H1 (cell line): ENCODE measurements around the gene SLC19A1. TPM values are rescaled to one million over a fixed set of nuclear protein-coding genes. Genes with fewer than 3 reads are reported as not detected.

Experiments
- CTCF ChIA-PET: fragments of 300-600 bp; sonication (Branson Sonifier 250); formaldehyde crosslinking; loops from one replicate; lab custom pipeline; 2021; ENCODE audit not compliant: partially characterized antibody; lab: Charles Lee
- POLR2A ChIA-PET: fragments of 300-600 bp; sonication (Branson Sonifier 250); formaldehyde crosslinking; loops from one replicate; lab custom pipeline; 2021; ENCODE audit warnings: inconsistent platforms; ENCODE audit not compliant: partially characterized antibody; lab: Charles Lee
- DNase-seq, 2 experiments: peaks; one replicate each; pipeline versions ENCODE4 v3.0.0 to v3.0.0-alpha.2; 2010 to 2022; ENCODE audit warnings: low spot score in 2 of 2, low read depth in 1 of 2, mixed read lengths in 1 of 2
- FAIRE-seq: peaks from 2 replicates; lab custom pipeline; 2011; peaks lifted over from hg19 to GRCh38; lab: Jason Lieb, UNC
- H2AFZ ChIP-seq: 2 replicates; pipeline ENCODE4 v1.8.1; 2012; ENCODE audit warnings: low read length, inconsistent platforms
- H2AK5ac ChIP-seq: 2 replicates; pipeline ENCODE4 v1.6.1; 2013; ENCODE audit warnings: low read depth, low read length
- H2BK120ac ChIP-seq: replicated peaks from 2 replicates; pipeline ENCODE3; 2013; ENCODE audit warnings: low read depth, low read length, inconsistent platforms
- H2BK12ac ChIP-seq: 2 replicates; pipeline ENCODE4 v1.6.1; 2013; ENCODE audit warnings: low read depth, low read length
- H2BK15ac ChIP-seq: 2 replicates; pipeline ENCODE4 v1.6.1; 2013; ENCODE audit warnings: low read length
- H2BK20ac ChIP-seq: 2 replicates; pipeline ENCODE4 v1.6.1; 2013; ENCODE audit warnings: low read length
- H2BK5ac ChIP-seq: 2 replicates; pipeline ENCODE4 v1.6.1; 2013; ENCODE audit warnings: low read depth, low read length
- H3K14ac ChIP-seq: 2 replicates; pipeline ENCODE4 v1.6.1; 2013; ENCODE audit warnings: inconsistent platforms; ENCODE audit not compliant: insufficient read length
- H3K18ac ChIP-seq: 2 replicates; pipeline ENCODE4 v1.6.1; 2013; ENCODE audit warnings: low read length; ENCODE audit errors: extremely low read depth
- H3K23ac ChIP-seq: 2 replicates; pipeline ENCODE4 v1.6.1; 2013; ENCODE audit warnings: inconsistent platforms; ENCODE audit not compliant: insufficient read length
- H3K23me2 ChIP-seq: 2 replicates; pipeline ENCODE4 v1.6.1; 2013; ENCODE audit warnings: low read depth, low read length
- H3K27ac ChIP-seq: 2 replicates; pipeline ENCODE4 v1.6.1; 2011; ENCODE audit warnings: low read depth, low read length, inconsistent platforms
- H3K27me3 ChIP-seq, 4 experiments: replicated peaks in 1 of 4; 1 replicate in 1 of 4; 2 replicates in 3 of 4; pipeline versions ENCODE4 v1.6.1 to v1.8.1; 2011 to 2013; ENCODE audit warnings: low read length in 3 of 4, mild to moderate bottlenecking in 3 of 4, inconsistent platforms in 2 of 4, mixed read lengths in 2 of 4, moderate library complexity in 1 of 4; ENCODE audit not compliant: control insufficient read depth in 3 of 4, insufficient read depth in 3 of 4; ENCODE audit errors: extremely low read depth in 1 of 4
- H3K36me3 ChIP-seq, 4 experiments: 2 replicates each; pipeline versions ENCODE4 v1.6.1 to v1.8.1; 2011 to 2013; ENCODE audit warnings: mild to moderate bottlenecking in 4 of 4, low read length in 3 of 4, moderate library complexity in 2 of 4, control low read depth in 1 of 4, inconsistent platforms in 1 of 4; ENCODE audit not compliant: insufficient read depth in 4 of 4, control insufficient read depth in 2 of 4
- H3K4ac ChIP-seq: replicated peaks from 2 replicates; pipeline ENCODE3; 2013; ENCODE audit warnings: low read length, low read depth, mixed read lengths, inconsistent platforms; ENCODE audit not compliant: insufficient read length
- H3K4me1 ChIP-seq, 4 experiments: replicated peaks in 1 of 4; 1 replicate in 1 of 4; 2 replicates in 3 of 4; pipeline versions ENCODE4 v1.6.1 to v1.8.1; 2011 to 2013; ENCODE audit warnings: low read length in 3 of 4, inconsistent platforms in 2 of 4, mixed read lengths in 1 of 4; ENCODE audit not compliant: insufficient read depth in 4 of 4, control insufficient read depth in 3 of 4
- H3K4me2 ChIP-seq, 2 experiments: 2 replicates each; pipeline versions ENCODE4 v1.6.1 to v1.8.1; 2011 to 2013; ENCODE audit warnings: low read depth in 2 of 2, low read length in 2 of 2, control low read depth in 1 of 2, inconsistent platforms in 1 of 2, mild to moderate bottlenecking in 1 of 2; ENCODE audit not compliant: insufficient read depth in 1 of 2
- H3K4me3 ChIP-seq, 4 experiments: fragments of 200-600, 300-600 bp in 1 of 4; sonication (generic), shearing (Covaris generic), sonication (Bioruptor Twin) in 1 of 4; 2 replicates each; pipeline versions ENCODE4 v1.5.1 to v1.8.1; 2011 to 2016; ENCODE audit warnings: low read length in 4 of 4, low read depth in 3 of 4, control low read depth in 2 of 4, inconsistent platforms in 2 of 4, mild to moderate bottlenecking in 2 of 4, mixed read lengths in 1 of 4, moderate library complexity in 1 of 4; ENCODE audit not compliant: insufficient read depth in 2 of 4; ENCODE audit errors: extremely low read depth in 1 of 4
- H3K56ac ChIP-seq: replicated peaks from 2 replicates; pipeline ENCODE3; 2013; ENCODE audit warnings: low read depth, mild to moderate bottlenecking, mixed read lengths, low read length, inconsistent platforms; ENCODE audit not compliant: insufficient read length
- H3K79me1 ChIP-seq: 2 replicates; pipeline ENCODE4 v1.6.1; 2013; ENCODE audit warnings: low read depth, low read length, control low read depth
- H3K79me2 ChIP-seq, 2 experiments: 2 replicates each; pipeline versions ENCODE4 v1.6.1 to v1.8.1; 2012 to 2013; ENCODE audit warnings: low read length in 2 of 2, mild to moderate bottlenecking in 2 of 2, inconsistent platforms in 1 of 2; ENCODE audit not compliant: insufficient read depth in 2 of 2, control insufficient read depth in 1 of 2
- H3K9ac ChIP-seq, 4 experiments: replicated peaks in 1 of 4; 1 replicate in 1 of 4; 2 replicates in 3 of 4; pipeline versions ENCODE4 v1.6.1 to v1.8.1; 2011 to 2013; ENCODE audit warnings: low read depth in 3 of 4, low read length in 3 of 4, control low read depth in 2 of 4, mild to moderate bottlenecking in 2 of 4, moderate library complexity in 2 of 4, inconsistent platforms in 1 of 4; ENCODE audit errors: extremely low read depth in 1 of 4
- H3K9me3 ChIP-seq, 2 experiments: 2 replicates each; pipeline versions ENCODE4 v1.6.1 to v1.8.1; 2012 to 2013; ENCODE audit warnings: mild to moderate bottlenecking in 2 of 2, moderate library complexity in 2 of 2, control low read depth in 1 of 2, inconsistent platforms in 1 of 2, low read depth in 1 of 2, low read length in 1 of 2, mixed read lengths in 1 of 2; ENCODE audit not compliant: insufficient read depth in 2 of 2
- H4K20me1 ChIP-seq, 2 experiments: replicated peaks in 1 of 2; 2 replicates each; pipeline versions ENCODE3 to v1.8.1; 2011 to 2013; ENCODE audit warnings: inconsistent platforms in 2 of 2, low read length in 2 of 2, mild to moderate bottlenecking in 1 of 2; ENCODE audit not compliant: insufficient read depth in 2 of 2, control insufficient read depth in 1 of 2
- H4K5ac ChIP-seq: 2 replicates; pipeline ENCODE4 v1.6.1; 2013; ENCODE audit warnings: low read length, low read depth, mixed read lengths, inconsistent platforms; ENCODE audit not compliant: insufficient read length
- H4K8ac ChIP-seq: 2 replicates; pipeline ENCODE4 v1.8.0; 2013; ENCODE audit warnings: mild to moderate bottlenecking, moderate library complexity, low read length, inconsistent platforms; ENCODE audit not compliant: insufficient read depth; ENCODE audit errors: extremely low read depth
- H4K91ac ChIP-seq: replicated peaks from 2 replicates; pipeline ENCODE3; 2013; ENCODE audit warnings: low read length, mixed read lengths, inconsistent platforms; ENCODE audit not compliant: insufficient read length
- ASH2L ChIP-seq: fragments of 200-600, 300-600 bp; sonication (generic); IDR thresholded peaks from one replicate; pipeline ENCODE4 v1.7.1; 2017; ENCODE audit warnings: low read length
- ATF3 ChIP-seq: IDR thresholded peaks from 2 replicates; pipeline ENCODE4 v1.6.1; 2011; ENCODE audit warnings: low read depth, mild to moderate bottlenecking, low read length; ENCODE audit not compliant: insufficient read depth
- BRCA1 ChIP-seq: IDR thresholded peaks from 2 replicates; pipeline ENCODE4 v1.6.1; 2012; ENCODE audit warnings: low read depth, low read length, improper control_type of control experiment
- CHD2 ChIP-seq: IDR thresholded peaks from 2 replicates; pipeline ENCODE4 v1.6.1; 2012; ENCODE audit warnings: low read length, improper control_type of control experiment
- GABPA ChIP-seq: IDR thresholded peaks from 2 replicates; pipeline ENCODE4 v1.6.1; 2011; ENCODE audit warnings: mild to moderate bottlenecking, low read length, moderate library complexity, borderline replicate concordance; ENCODE audit not compliant: insufficient read depth
- JUN ChIP-seq: IDR thresholded peaks from 2 replicates; pipeline ENCODE4 v1.6.1; 2011; ENCODE audit warnings: low read depth, mild to moderate bottlenecking, improper control_type of control experiment, low read length
- KDM4A ChIP-seq: IDR thresholded peaks from one replicate; pipeline ENCODE4 v1.7.1; 2012; ENCODE audit warnings: low read depth, mild to moderate bottlenecking, moderate library complexity, low read length, inconsistent platforms; ENCODE audit not compliant: severe bottlenecking
- RAD21 ChIP-seq, 2 experiments: IDR thresholded peaks in 1 of 2; conservative IDR thresholded peaks in 1 of 2; 2 replicates each; pipeline ENCODE4 v1.6.1; 2011; ENCODE audit warnings: low read depth in 2 of 2, low read length in 2 of 2, improper control_type of control experiment in 1 of 2, inconsistent platforms in 1 of 2, mild to moderate bottlenecking in 1 of 2, moderate library complexity in 1 of 2
- RFX5 ChIP-seq: IDR thresholded peaks from 2 replicates; pipeline ENCODE4 v1.6.1; 2011; ENCODE audit warnings: low read depth, low read length, improper control_type of control experiment, borderline replicate concordance
- RNF2 ChIP-seq: fragments of 200-900, 300-1000 bp; sonication (generic); IDR thresholded peaks from 2 replicates; pipeline ENCODE4 v1.7.1; 2016; ENCODE audit warnings: borderline replicate concordance, low read depth, mild to moderate bottlenecking, antibody characterized with exemption, low read length; ENCODE audit not compliant: poor library complexity, severe bottlenecking; ENCODE audit errors: missing control alignments
- YY1 ChIP-seq: IDR thresholded peaks from 2 replicates; pipeline ENCODE4 v1.6.1; 2011; ENCODE audit warnings: low read depth, mild to moderate bottlenecking, low read length
- WGBS, 2 experiments: shearing (Covaris generic) in 1 of 2; methylation state at CpG; one replicate each; pipeline versions ENCODE4 v1.1.6 to v1.1.7; 2013 to 2015; ENCODE audit warnings: low lambda C conversion rate in 2 of 2, mixed read lengths in 2 of 2, inconsistent platforms in 1 of 2, low coverage in 1 of 2, missing lambda C conversion rate in 1 of 2; ENCODE audit not compliant: insufficient replicate concordance in 2 of 2, insufficient coverage in 1 of 2, insufficient read length in 1 of 2; ENCODE audit errors: extremely low coverage in 1 of 2, missing lambda C conversion rate in 1 of 2; 5-methylcytosine and 5-hydroxymethylcytosine counted together
- polyA plus RNA-seq, 7 experiments: library from polyadenylated mRNA; depleted of rRNA in 3 of 7; stranded (reverse) in 5 of 7; unstranded in 2 of 7; fragments of >200 nt in 5 of 7; fragments of 200-250 nt in 2 of 7; gene quantifications; 1 replicate in 5 of 7; 2 replicates in 1 of 7; 4 replicates in 1 of 7; pipeline versions ENCODE4 v1.2.1 to v1.2.3, GENCODE V29; 2011 to 2013; ENCODE audit warnings: missing spikeins in 2 of 7, mixed read lengths in 2 of 7
- total RNA-seq: library from RNA; stranded (reverse); fragmentation: NEBNext Ultra II Directional; extraction: Animal tissue kit (Norgen Biotek cat#: 25700); gene quantifications from 2 replicates; pipeline ENCODE4 v1.2.1, GENCODE V29; 2021

SLC19A1 gene
- total and polyA plus RNA-seq, 2 of the 8 experiments (the other 6 are each of a cell fraction or from before 2014, with no cell fraction given): 31.6 to 43.8 TPM

- Histone ChIP-seq H3K27me3 (no peaks in the 10 kb centered on the region), H2AK5ac (no peak overlapping the region), H3K27ac (no peak overlapping the region), H3K56ac (no peak overlapping the region), H2AFZ (no peak overlapping the region), H4K5ac (no peak overlapping the region), H3K4me3 (no peak overlapping the region), H4K20me1 (peaks cover 2 to 8% of the 10 kb centered on the region in 2 experiments), H4K91ac (no peak overlapping the region), H3K23ac (no peak overlapping the region), H4K8ac (no peak overlapping the region), H3K23me2 (peaks cover 11% of the 10 kb centered on the region; the same call in 1 of the 2 replicates), H2BK15ac (no peak overlapping the region), H3K9ac (no peak overlapping the region), H3K4ac (no peak overlapping the region), H2BK20ac (no peak overlapping the region), H3K9me3 (no peaks in the 10 kb centered on the region), H2BK5ac (no peak overlapping the region), H2BK12ac (no peak overlapping the region), H3K79me2 (no peaks in the 10 kb centered on the region), H3K4me2 (no peak overlapping the region), H3K18ac (no peak overlapping the region), H3K36me3 (peaks cover 14 to 65% (median 28%) of the 10 kb centered on the region in 4 experiments), H3K79me1 (no peaks in the 10 kb centered on the region; the same call in 1 of the 2 replicates), H3K4me1 (no peaks in the 10 kb centered on the region), H2BK120ac (no peak overlapping the region), H3K14ac (no peak overlapping the region)
- ChIA-PET CTCF (no interaction called here), POLR2A (interaction anchor here (2.0 kb wide), 1 partner anchor 18 kb away, joined by 5 read pairs; no protein-coding TSS in a partner anchor)
- FAIRE-seq: no peak
- no peak for DNase-seq
- 92% methylated on average over 10 of the region's 39 CpGs; no CpG with 5 or more reads in 1 of the 2 experiments for WGBS, 2 experiments
- TF ChIP-seq RAD21 (IDR thresholded peaks at IDR 0.05 in 1 of 2, conservative IDR thresholded peaks at IDR 0.05 in 1 of 2; ENCODE audit: low read depth in 2 of 2, low read length in 2 of 2) (no peak), JUN (no peak), ATF3 (no peak), YY1 (no peak), RNF2 (no peak), ASH2L (no peak), KDM4A (no peak), GABPA (no peak), RFX5 (no peak), BRCA1 (no peak), CHD2 (no peak)
Measured at GRCh38 chr21:45497846-45498645, 44.2 kb downstream of the SLC19A1 start.
